Measurements from ENCODE around the gene RFNG. TPM values are rescaled to one million over a fixed set of nuclear protein-coding genes. Genes with fewer than 3 reads are reported as not detected.
A peak's percentile ranks its signal among the peaks of the same experiment; 100 is the strongest.

RFNG gene
- 10 to 100 TPM; 16.9 to 17.5 TPM for total RNA-seq

- no peaks in the 10 kb centered on the region for H3K27me3 Mint-ChIP-seq
- POLR2A ChIA-PET, result interaction anchor here (0.7 to 1.4 kb wide), 2 partner anchors 46 to 200 kb away, joined by 3 to 5 read pairs; partner anchors contain the start of gene FASN
- no peaks in the 10 kb centered on the region for H3K9me3 Mint-ChIP-seq (ENCODE audit: low read depth)
- peak; percentile 91 for ATAC-seq
- H3K36me3 Mint-ChIP-seq (ENCODE audit: low read depth), result peaks cover 9% of the 10 kb centered on the region
- intact Hi-C loops (cut with DNase I, micrococcal nuclease), result loop anchor here (1.0 to 2.0 kb wide), 5 partner anchors 13 to 46 kb away; partner anchors contain the start of genes DCXR (in 1 of the 2), DUS1L (in 1 of the 2), FASN (in 1 of the 2) and LRRC45 (in 1 of the 2)
- peak within 1 kb of the TSS; percentile 82 for H3K4me3 Mint-ChIP-seq
- peaks cover 21% of the 10 kb centered on the region for H3K4me1 Mint-ChIP-seq
- DNase-seq, result peak; percentile 90
- CTCF ChIA-PET, result no interaction called here
- peak within 1 kb of the TSS; percentile 73 for H3K27ac Mint-ChIP-seq
These were observed at the start of gene RFNG, which contains the start of gene GPS1 for GRCh38 chr17:82051776-82052637. RFNG (minus strand) TSS chr17:82051811; CDS start chr17:82051766, 45 bp downstream. GPS1 (plus strand) TSS chr17:82051898; CDS start chr17:82051932, 34 bp downstream.

GRCh38 chr17:82101301-82101715, 49.7 kb upstream of the RFNG start:
- no peak for ATAC-seq
- peaks cover 8% of the 10 kb centered on the region for H3K36me3 Mint-ChIP-seq (ENCODE audit: low read depth)
- no peaks in the 10 kb centered on the region for H3K27me3 Mint-ChIP-seq
- peaks cover 24% of the 10 kb centered on the region for H3K4me1 Mint-ChIP-seq
- H3K9me3 Mint-ChIP-seq (ENCODE audit: low read depth), result no peaks in the 10 kb centered on the region
- H3K27ac Mint-ChIP-seq, result no peak overlapping the region
- no peak overlapping the region for H3K4me3 Mint-ChIP-seq
- ChIA-PET CTCF (interaction anchor here (1.1 kb wide), 1 partner anchor 25 kb away, joined by 4 read pairs; no protein-coding TSS in a partner anchor), POLR2A (no interaction called here)
- no peak for DNase-seq
- intact Hi-C loops (cut with DNase I, micrococcal nuclease), result no loop called here

GRCh38 chr17:82100502-82101298, 49.1 kb upstream of the RFNG start:
- H3K27me3 Mint-ChIP-seq, result no peaks in the 10 kb centered on the region
- peak overlapping the region; percentile 78 for H3K4me3 Mint-ChIP-seq
- ATAC-seq (no peak), DNase-seq (no peak)
- intact Hi-C loops (cut with DNase I, micrococcal nuclease), result no loop called here
- ChIA-PET POLR2A (no interaction called here), CTCF (interaction anchor here (1.1 kb wide), 1 partner anchor 25 kb away, joined by 4 read pairs; no protein-coding TSS in a partner anchor)
- peak overlapping the region; percentile 87 for H3K27ac Mint-ChIP-seq
- H3K9me3 Mint-ChIP-seq (ENCODE audit: low read depth), result no peaks in the 10 kb centered on the region
- peaks cover 7% of the 10 kb centered on the region for H3K36me3 Mint-ChIP-seq (ENCODE audit: low read depth)
- peaks cover 23% of the 10 kb centered on the region for H3K4me1 Mint-ChIP-seq

- intact Hi-C loops (cut with DNase I, micrococcal nuclease), result loop anchor here (1.0 to 2.0 kb wide), 30 partner anchors 27 to 804 kb away; partner anchors contain the start of genes ALYREF (in 1 of the 2), ANAPC11 (in 1 of the 2), ARHGDIA (in 1 of the 2) and ASPSCR1 (in 1 of the 2)
- Mint-ChIP-seq H3K27me3 (no peaks in the 10 kb centered on the region), H3K36me3 (ENCODE audit: low read depth) (peaks cover 13% of the 10 kb centered on the region), H3K4me3 (peak overlapping the region; percentile 78), H3K4me1 (peaks cover 16% of the 10 kb centered on the region), H3K9me3 (ENCODE audit: low read depth) (no peaks in the 10 kb centered on the region), H3K27ac (peak overlapping the region; percentile 87)
- ChIA-PET CTCF (interaction anchor here (1.0 to 1.8 kb wide), 8 partner anchors 8 to 139 kb away, joined by 3 to 6 read pairs (median 4); partner anchors contain the start of genes CENPX, DCXR, LRRC45 and RAC3), POLR2A (interaction anchor here (0.6 to 1.8 kb wide), 4 partner anchors 23 to 222 kb away, joined by 3 to 11 read pairs (median 5); partner anchors contain the start of gene DCXR)
- ATAC-seq, result peak; percentile 4
- DNase-seq, result peak; percentile 42
These were observed 47.5 kb upstream of the RFNG start for GRCh38 chr17:82098939-82099763.

- ATAC-seq, result peak; percentile 86
- peak within 1 kb of the TSS; percentile 78 for H3K4me3 Mint-ChIP-seq
- no peaks in the 10 kb centered on the region for H3K27me3 Mint-ChIP-seq
- ChIA-PET POLR2A (interaction anchor here (0.6 to 1.8 kb wide), 6 partner anchors 11 to 223 kb away, joined by 3 to 11 read pairs (median 3); partner anchors contain the start of genes DCXR, GPS1 and RFNG), CTCF (interaction anchor here (1.0 to 1.8 kb wide), 9 partner anchors 9 to 138 kb away, joined by 3 to 6 read pairs (median 3); partner anchors contain the start of genes CENPX, DCXR, LRRC45 and RAC3)
- peak within 1 kb of the TSS; percentile 19 for H3K27ac Mint-ChIP-seq
- DNase-seq, result peak; percentile 97
- intact Hi-C loops (cut with DNase I, micrococcal nuclease), result loop anchor here (1.0 to 2.0 kb wide), 30 partner anchors 28 to 803 kb away; partner anchors contain the start of genes ALYREF (in 1 of the 2), ANAPC11 (in 1 of the 2), ARHGDIA (in 1 of the 2) and ASPSCR1 (in 1 of the 2)
- H3K9me3 Mint-ChIP-seq (ENCODE audit: low read depth), result no peaks in the 10 kb centered on the region
- H3K36me3 Mint-ChIP-seq (ENCODE audit: low read depth), result peaks cover 14% of the 10 kb centered on the region
- H3K4me1 Mint-ChIP-seq, result peaks cover 14% of the 10 kb centered on the region
These were observed 46.7 kb upstream of the RFNG start, which contains the start of gene FASN for GRCh38 chr17:82098169-82098938. FASN (minus strand) TSS chr17:82098236; CDS start chr17:82096445, 1,791 bp downstream.

- H3K4me1 Mint-ChIP-seq, result peaks cover 14% of the 10 kb centered on the region
- intact Hi-C loops (cut with DNase I, micrococcal nuclease), result loop anchor here (1.0 to 2.0 kb wide), 30 partner anchors 28 to 803 kb away; partner anchors contain the start of genes ALYREF (in 1 of the 2), ANAPC11 (in 1 of the 2), ARHGDIA (in 1 of the 2) and ASPSCR1 (in 1 of the 2)
- ChIA-PET POLR2A (interaction anchor here (1.0 to 1.8 kb wide), 2 partner anchors 46 to 60 kb away, joined by 3 to 11 read pairs; partner anchors contain the start of genes DCXR, GPS1 and RFNG), CTCF (interaction anchor here (1.0 to 1.8 kb wide), 4 partner anchors 29 to 75 kb away, joined by 3 to 6 read pairs (median 4); partner anchors contain the start of genes CENPX, DCXR, LRRC45 and RAC3)
- no peaks in the 10 kb centered on the region for H3K9me3 Mint-ChIP-seq (ENCODE audit: low read depth)
- H3K36me3 Mint-ChIP-seq (ENCODE audit: low read depth), result peaks cover 18% of the 10 kb centered on the region
- H3K27me3 Mint-ChIP-seq, result no peaks in the 10 kb centered on the region
- peak overlapping the region; percentile 19 for H3K27ac Mint-ChIP-seq
- ATAC-seq (no peak), DNase-seq (no peak)
- peak overlapping the region; percentile 74 for H3K4me3 Mint-ChIP-seq
These were observed 46.2 kb upstream of the RFNG start for GRCh38 chr17:82097919-82098168.

GRCh38 chr17:82097184-82097918, 45.7 kb upstream of the RFNG start:
- CTCF ChIA-PET, result interaction anchor here (0.6 to 1.8 kb wide), 5 partner anchors 29 to 75 kb away, joined by 3 to 6 read pairs (median 3); partner anchors contain the start of genes CENPX, DCXR, LRRC45 and RAC3
- intact Hi-C loops (cut with DNase I, micrococcal nuclease), result no loop called here

GRCh38 chr17:82096709-82097183, 45.1 kb upstream of the RFNG start:
- POLR2A ChIA-PET, result no interaction called here
- H3K9me3 Mint-ChIP-seq (ENCODE audit: low read depth), result no peaks in the 10 kb centered on the region
- ATAC-seq, result no peak
- peaks cover 18% of the 10 kb centered on the region for H3K36me3 Mint-ChIP-seq (ENCODE audit: low read depth)
- no peaks in the 10 kb centered on the region for H3K27me3 Mint-ChIP-seq
- CTCF ChIA-PET, result interaction anchor here (0.6 kb wide), 1 partner anchor 35 kb away, joined by 3 read pairs; no protein-coding TSS in a partner anchor
- intact Hi-C loops (cut with DNase I, micrococcal nuclease), result no loop called here
- peaks cover 14% of the 10 kb centered on the region for H3K4me1 Mint-ChIP-seq
- DNase-seq, result no peak
- H3K27ac Mint-ChIP-seq, result no peak overlapping the region
- H3K4me3 Mint-ChIP-seq, result peak overlapping the region; percentile 74

More at GRCh38 chr17:82097184-82097918, 45.7 kb upstream of the RFNG start:
- Mint-ChIP-seq H3K36me3 (ENCODE audit: low read depth) (peaks cover 18% of the 10 kb centered on the region), H3K9me3 (ENCODE audit: low read depth) (no peaks in the 10 kb centered on the region), H3K27me3 (no peaks in the 10 kb centered on the region), H3K27ac (no peak overlapping the region), H3K4me1 (peaks cover 14% of the 10 kb centered on the region), H3K4me3 (peak overlapping the region; percentile 74)
- POLR2A ChIA-PET, result interaction anchor here (1.0 to 1.8 kb wide), 2 partner anchors 45 to 60 kb away, joined by 3 to 11 read pairs; partner anchors contain the start of genes DCXR, GPS1 and RFNG
- ATAC-seq (no peak), DNase-seq (peak; percentile 44)
